Motor neuron (in vitro differentiated cells): Measurements from ENCODE around the gene ZNF546. TPM values are rescaled to one million over a fixed set of nuclear protein-coding genes. Genes with fewer than 3 reads are reported as not detected.

Source experiments
- ATAC-seq, 8 experiments: fragments of 200-7000 bp; cut with Tn5 transposase; replicated peaks in 6 of 8; 2 replicates each; pipeline ENCODE4 v1.8.0; 2021; ENCODE audit warnings: mild to moderate bottlenecking in 8 of 8, moderate library complexity in 8 of 8
- H3K27ac ChIP-seq, 2 donors: fragments of 250-450 bp; sonication (Bioruptor Pico); 2 replicates each; pipeline ENCODE4 v1.9.0; 2021; ENCODE audit warnings: antibody characterized with exemption in 2 of 2, mild to moderate bottlenecking in 2 of 2, moderate library complexity in 1 of 2
- H3K4me1 ChIP-seq, 2 donors: fragments of 250-450 bp; sonication (Bioruptor Pico); replicated peaks in 1 of 2; 2 replicates each; pipeline ENCODE4 v1.6.1; 2021; ENCODE audit warnings: antibody characterized with exemption in 2 of 2, mild to moderate bottlenecking in 2 of 2, moderate library complexity in 1 of 2
- H3K4me3 ChIP-seq, 5 donors: fragments of 250-450 bp; sonication (Bioruptor Pico); 2 replicates each; pipeline ENCODE4 v1.9.0; 2021; ENCODE audit warnings: antibody characterized with exemption in 5 of 5, mild to moderate bottlenecking in 5 of 5, moderate library complexity in 4 of 5
- WGBS, 10 experiments: fragments of 450-650 bp; shearing (Covaris generic); methylation state at CpG; one replicate each; pipeline ENCODE4 v1.0.0; 2022; 5-methylcytosine and 5-hydroxymethylcytosine counted together
- in situ Hi-C, 9 experiments: fragments of 400-800 bp; cut with MboI; loops; one replicate each; pipeline ENCODE4 v1.15.0; 2021; ENCODE audit warnings: low sequenced_read_pairs in 9 of 9, low pct_unique_long_range_greater_than_20kb in 2 of 9; ENCODE audit not compliant: unreplicated experiment in 9 of 9
- total RNA-seq, 8 experiments: library from RNA; unstranded; fragments of 300-600 nt; gene quantifications; 2 replicates each; pipeline versions ENCODE4 v1.2.3 to v1.2.4, GENCODE V29; 2022

The ZNF546 gene
- total RNA-seq, 8 experiments from 2014 or later: 3.7 to 7.9 (median 5.5) TPM

- peak in 1 of 8 experiments; percentile 1 for ATAC-seq
- 50 to 100% (median 93%) methylated on average over 1 to 6 of the region's 6 CpGs; no CpG with 5 or more reads in 2 of the 10 experiments for WGBS, 10 experiments
- Histone ChIP-seq H3K4me1 (peaks cover 10 to 11% of the 10 kb centered on the region in 2 donors), H3K4me3 (no peak overlapping the region), H3K27ac (no peak overlapping the region)
- in situ Hi-C loops: loop anchor here in 3 of 9 experiments (25.0 kb wide), 2 partner anchors 157 to 182 kb away; partner anchors contain the start of gene LEUTX (in 2 of the 3)
Measured at GRCh38 chr19:39969266-39969665, 27.6 kb upstream of the ZNF546 start.

GRCh38 chr19:39969681-39970424 is 27.0 kb upstream of the ZNF546 start:
- peaks cover 10 to 11% of the 10 kb centered on the region in 2 donors for H3K4me1 ChIP-seq
- in situ Hi-C loops: loop anchor here in 3 of 9 experiments (25.0 kb wide), 2 partner anchors 158 to 183 kb away; partner anchors contain the start of gene LEUTX (in 2 of the 3)
- WGBS, 10 experiments: 0 to 93% (median 86%) methylated on average over 1 to 6 of the region's 13 CpGs; no CpG with 5 or more reads in 3 of the 10 experiments
- no peak for ATAC-seq
- peak overlapping the region; percentile 54 to 82 for H3K27ac ChIP-seq
- peak overlapping the region; percentile 69 to 91 (median 88) for H3K4me3 ChIP-seq

- H3K4me3 ChIP-seq: peak overlapping the region; percentile 69 to 91 (median 88)
Measured at GRCh38 chr19:39970425-39970674, 26.5 kb upstream of the ZNF546 start.

GRCh38 chr19:39970675-39971379 is 26.0 kb upstream of the ZNF546 start, which contains the start of gene PSMC4:
TSS of gene PSMC4 (plus strand) at chr19:39971165. CDS start at chr19:39971203, 38 bp downstream.
- in situ Hi-C loops: loop anchor here in 3 of 9 experiments (25.0 kb wide), 2 partner anchors 159 to 184 kb away; partner anchors contain the start of gene LEUTX (in 2 of the 3)
- 0 to 4% (median 0%) methylated on average over 2 to 15 of the region's 47 CpGs; no CpG with 5 or more reads in 4 of the 10 experiments for WGBS, 10 experiments
- peak within 1 kb of the TSS; percentile 69 to 91 (median 88) for H3K4me3 ChIP-seq
- peaks cover 10 to 11% of the 10 kb centered on the region in 2 donors for H3K4me1 ChIP-seq
- peak within 1 kb of the TSS; percentile 85 to 96 for H3K27ac ChIP-seq
- peak; percentile 93 to 98 (median 98) for ATAC-seq

More at GRCh38 chr19:39970425-39970674, 26.5 kb upstream of the ZNF546 start:
- peaks cover 10 to 11% of the 10 kb centered on the region in 2 donors for H3K4me1 ChIP-seq
- WGBS, 10 experiments: 0 to 20% (median 8%) methylated on average over 1 to 7 of the region's 11 CpGs; no CpG with 5 or more reads in 6 of the 10 experiments
- H3K27ac ChIP-seq: peak overlapping the region; percentile 54 to 82
- in situ Hi-C loops: loop anchor here in 3 of 9 experiments (25.0 kb wide), 2 partner anchors 158 to 183 kb away; partner anchors contain the start of gene LEUTX (in 2 of the 3)
- ATAC-seq: no peak

- WGBS, 10 experiments: 0 to 6% (median 0%) methylated on average over 1 to 11 of the region's 21 CpGs; no CpG with 5 or more reads in 3 of the 10 experiments
- peak overlapping the region; percentile 69 to 91 (median 88) for H3K4me3 ChIP-seq
- H3K4me1 ChIP-seq: peaks cover 10 to 11% of the 10 kb centered on the region in 2 donors
- ATAC-seq: peak; percentile 0 to 16 (median 1)
- peak overlapping the region; percentile 85 to 96 for H3K27ac ChIP-seq
- in situ Hi-C loops: loop anchor here in 3 of 9 experiments (25.0 kb wide), 2 partner anchors 159 to 184 kb away; partner anchors contain the start of gene LEUTX (in 2 of the 3)
Measured at GRCh38 chr19:39971380-39972035, 25.4 kb upstream of the ZNF546 start.

- in situ Hi-C loops: loop anchor here in 3 of 9 experiments (25.0 kb wide), 2 partner anchors 162 to 187 kb away; partner anchors contain the start of gene LEUTX (in 2 of the 3)
- ATAC-seq: no peak
- WGBS, 10 experiments: 40 to 100% (median 92%) methylated on average over 1 to 10 of the region's 24 CpGs; no CpG with 5 or more reads in 3 of the 10 experiments
Measured at GRCh38 chr19:39974377-39975155, 22.3 kb upstream of the ZNF546 start.

GRCh38 chr19:39982883-39983282 is 14.0 kb upstream of the ZNF546 start:
- WGBS, 10 experiments: 78 to 100% (median 100%) methylated on average over 1 of the region's 1 CpG; no CpG with 5 or more reads in 1 of the 10 experiments
- Histone ChIP-seq H3K4me1 (no peaks in the 10 kb centered on the region), H3K4me3 (no peak overlapping the region), H3K27ac (no peak overlapping the region)
- ATAC-seq: no peak
- in situ Hi-C loops: no loop called here

More at GRCh38 chr19:39974377-39975155, 22.3 kb upstream of the ZNF546 start:
- Histone ChIP-seq H3K4me3 (no peak overlapping the region), H3K4me1 (peaks cover 10% of the 10 kb centered on the region in 2 donors), H3K27ac (no peak overlapping the region)

- in situ Hi-C loops: no loop called here
- no peak overlapping the region for H3K4me3 ChIP-seq
- 89 to 100% (median 94%) methylated on average over 2 to 5 of the region's 5 CpGs; no CpG with 5 or more reads in 1 of the 10 experiments for WGBS, 10 experiments
- no peak overlapping the region for H3K27ac ChIP-seq
- ATAC-seq: no peak
- no peaks in the 10 kb centered on the region for H3K4me1 ChIP-seq
Measured at GRCh38 chr19:39983695-39984300, 13.1 kb upstream of the ZNF546 start.

GRCh38 chr19:39986643-39987042 is 10.2 kb upstream of the ZNF546 start:
- H3K4me1 ChIP-seq: no peaks in the 10 kb centered on the region
- in situ Hi-C loops: no loop called here
- no peak overlapping the region for H3K27ac ChIP-seq
- ATAC-seq: no peak
- H3K4me3 ChIP-seq: no peak overlapping the region

- no peak for ATAC-seq
- Histone ChIP-seq H3K27ac (no peak overlapping the region), H3K4me1 (no peaks in the 10 kb centered on the region), H3K4me3 (no peak overlapping the region)
- in situ Hi-C loops: no loop called here
Measured at GRCh38 chr19:39987167-39987566, 9.7 kb upstream of the ZNF546 start.

GRCh38 chr19:39987596-39987995 is 9.3 kb upstream of the ZNF546 start:
- in situ Hi-C loops: no loop called here
- H3K4me1 ChIP-seq: no peaks in the 10 kb centered on the region
- 44 to 100% (median 100%) methylated on average over 1 of the region's 1 CpG; no CpG with 5 or more reads in 1 of the 10 experiments for WGBS, 10 experiments
- no peak for ATAC-seq
- no peak overlapping the region for H3K4me3 ChIP-seq
- no peak overlapping the region for H3K27ac ChIP-seq
